Hepatocyte (in vitro differentiated cells): ENCODE data around the gene LPP.

Experiments
- EZH2 ChIP-seq: fragments of 200-600 bp; sonication (generic); IDR thresholded peaks from 2 replicates; pipeline ENCODE4 v1.6.1; 2016; ENCODE audit warnings: antibody characterized with exemption, mild to moderate bottlenecking, borderline replicate concordance
- TF ChIP-seq, protein P1 (sequence below): fragments of 200-600 bp; sonication (generic); IDR thresholded peaks from 2 replicates; pipeline ENCODE4 v1.5.1; 2016; ENCODE audit warnings: antibody characterized with exemption, mild to moderate bottlenecking; ENCODE audit not compliant: poor library complexity

DNA sequence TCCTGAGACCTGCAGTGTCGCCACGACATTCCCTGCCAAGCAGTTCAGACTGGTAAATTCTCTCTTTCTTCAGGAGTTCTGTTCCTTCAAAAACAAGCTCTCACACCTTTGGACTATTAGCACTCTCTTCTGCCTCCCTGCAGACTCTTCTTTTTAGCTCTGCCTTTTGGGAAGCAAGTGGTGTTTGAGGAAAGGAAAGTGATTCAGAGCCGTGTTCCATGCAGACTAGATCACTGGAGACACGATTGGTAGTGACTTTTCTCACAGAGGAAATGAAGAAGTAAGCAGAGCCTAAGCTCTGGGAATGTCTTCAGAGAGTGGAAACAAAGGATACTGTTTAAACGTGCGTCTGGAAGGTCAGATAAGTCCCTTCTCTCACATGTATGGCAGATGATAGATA, 747.2 kb downstream of the LPP start:
- TF ChIP-seq, protein P1, sequence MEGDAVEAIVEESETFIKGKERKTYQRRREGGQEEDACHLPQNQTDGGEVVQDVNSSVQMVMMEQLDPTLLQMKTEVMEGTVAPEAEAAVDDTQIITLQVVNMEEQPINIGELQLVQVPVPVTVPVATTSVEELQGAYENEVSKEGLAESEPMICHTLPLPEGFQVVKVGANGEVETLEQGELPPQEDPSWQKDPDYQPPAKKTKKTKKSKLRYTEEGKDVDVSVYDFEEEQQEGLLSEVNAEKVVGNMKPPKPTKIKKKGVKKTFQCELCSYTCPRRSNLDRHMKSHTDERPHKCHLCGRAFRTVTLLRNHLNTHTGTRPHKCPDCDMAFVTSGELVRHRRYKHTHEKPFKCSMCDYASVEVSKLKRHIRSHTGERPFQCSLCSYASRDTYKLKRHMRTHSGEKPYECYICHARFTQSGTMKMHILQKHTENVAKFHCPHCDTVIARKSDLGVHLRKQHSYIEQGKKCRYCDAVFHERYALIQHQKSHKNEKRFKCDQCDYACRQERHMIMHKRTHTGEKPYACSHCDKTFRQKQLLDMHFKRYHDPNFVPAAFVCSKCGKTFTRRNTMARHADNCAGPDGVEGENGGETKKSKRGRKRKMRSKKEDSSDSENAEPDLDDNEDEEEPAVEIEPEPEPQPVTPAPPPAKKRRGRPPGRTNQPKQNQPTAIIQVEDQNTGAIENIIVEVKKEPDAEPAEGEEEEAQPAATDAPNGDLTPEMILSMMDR, result no peak
- TF ChIP-seq EZH2, result no peak
